Retinal pigment epithelial cell (primary cell): ENCODE data around the gene TUBB6.

Experiments
- DNase-seq: peaks from one replicate; pipeline ENCODE4 v3.0.0-alpha.2; 2010; ENCODE audit warnings: low read depth
- H3K4me3 ChIP-seq: 2 replicates; pipeline ENCODE4 v1.5.1; 2011; ENCODE audit warnings: mild to moderate bottlenecking, low read length, control low read depth, moderate library complexity
- CTCF ChIP-seq: conservative IDR thresholded peaks from 2 replicates; pipeline ENCODE4 v1.5.1; 2011; ENCODE audit warnings: low read depth, low read length, control low read depth, inconsistent platforms

Gene TUBB6

GRCh38 chr18:12291690-12292089, 16.4 kb upstream of the TUBB6 start:
- H3K4me3 ChIP-seq = no peak overlapping the region
- no peak for DNase-seq
- TF ChIP-seq CTCF = no peak

GRCh38 chr18:12293831-12294230, 14.2 kb upstream of the TUBB6 start:
- no peak for TF ChIP-seq CTCF
- no peak for DNase-seq
- H3K4me3 ChIP-seq = no peak overlapping the region

GRCh38 chr18:12295389-12296086, 12.5 kb upstream of the TUBB6 start:
- no peak for TF ChIP-seq CTCF
- DNase-seq = no peak
- H3K4me3 ChIP-seq = no peak overlapping the region

- TF ChIP-seq CTCF = no peak
- no peak overlapping the region for H3K4me3 ChIP-seq
- DNase-seq = no peak
Measured at GRCh38 chr18:12296087-12296403, 12.0 kb upstream of the TUBB6 start.

- no peak for TF ChIP-seq CTCF
- H3K4me3 ChIP-seq = no peak overlapping the region
- DNase-seq = no peak
Measured at GRCh38 chr18:12296457-12296856, 11.6 kb upstream of the TUBB6 start.

- H3K4me3 ChIP-seq = no peak overlapping the region
- TF ChIP-seq CTCF = no peak
- no peak for DNase-seq
Measured at GRCh38 chr18:12299862-12300261, 8.2 kb upstream of the TUBB6 start.

- DNase-seq = no peak
- no peak overlapping the region for H3K4me3 ChIP-seq
- TF ChIP-seq CTCF = no peak
Measured at GRCh38 chr18:12301263-12302005, 6.6 kb upstream of the TUBB6 start.
